ENCODE data around the gene PLCXD1. TPM values are rescaled to one million over a fixed set of nuclear protein-coding genes. Genes with fewer than 3 reads are reported as not detected.

PLCXD1 gene
- total and polyA plus RNA-seq, 4 donors, result 13.4 to 41.5 (median 28.2) TPM

DNA sequence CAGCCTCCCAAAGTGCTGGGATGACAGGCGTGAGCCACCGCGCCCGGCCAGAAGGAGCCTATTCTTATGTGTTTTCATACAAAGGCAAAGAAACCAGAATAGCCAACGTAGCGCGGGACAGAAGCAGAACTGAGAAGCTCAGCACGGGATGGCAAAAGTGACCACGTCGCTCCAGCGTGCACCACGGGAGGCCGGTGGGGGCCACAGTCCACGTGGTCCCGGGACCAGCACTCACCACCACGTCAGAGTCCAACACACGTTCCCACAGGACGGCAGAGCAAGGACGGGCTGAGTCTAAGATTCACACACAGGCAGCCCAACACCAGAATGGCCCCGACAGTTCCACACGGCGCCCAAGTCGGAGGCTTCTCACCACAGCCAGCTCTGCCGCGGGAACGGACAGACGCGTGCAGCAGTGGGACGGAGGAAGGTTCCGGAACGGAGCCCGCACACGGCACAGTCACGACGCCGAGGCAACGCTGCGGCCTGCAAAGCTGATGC, 56.2 kb downstream of the PLCXD1 start:
- Histone ChIP-seq H3K27ac (ENCODE audit: low read depth in 1 of 2, low read length in 1 of 2) (no peak overlapping the region), H3K9me3 (ENCODE audit: control insufficient read depth in 4 of 4, insufficient read depth in 3 of 4, low read length in 3 of 4) (peaks cover 0 to 6% (median 0%) of the 10 kb centered on the region in 4 donors), H3K4me3 (no peak overlapping the region), H3K36me3 (ENCODE audit: control insufficient read depth in 4 of 4, insufficient read depth in 4 of 4, low read length in 4 of 4) (peaks cover 4 to 44% (median 23%) of the 10 kb centered on the region in 4 donors), H3K9ac (ENCODE audit: insufficient read depth in 1 of 2, low read length in 2 of 2) (no peak overlapping the region), H3K27me3 (ENCODE audit: control insufficient read depth in 3 of 3, insufficient read depth in 3 of 3, low read length in 2 of 3) (no peaks in the 10 kb centered on the region), H3K4me1 (ENCODE audit: control insufficient read depth in 5 of 5, insufficient read depth in 5 of 5, low read length in 5 of 5) (no peaks in the 10 kb centered on the region)
- no peak for ATAC-seq (ENCODE audit: insufficient read depth, low FRiP score)
- 88% methylated on average over 38 of the region's 38 CpGs for WGBS, 2 donors
- TF ChIP-seq, protein P1, sequence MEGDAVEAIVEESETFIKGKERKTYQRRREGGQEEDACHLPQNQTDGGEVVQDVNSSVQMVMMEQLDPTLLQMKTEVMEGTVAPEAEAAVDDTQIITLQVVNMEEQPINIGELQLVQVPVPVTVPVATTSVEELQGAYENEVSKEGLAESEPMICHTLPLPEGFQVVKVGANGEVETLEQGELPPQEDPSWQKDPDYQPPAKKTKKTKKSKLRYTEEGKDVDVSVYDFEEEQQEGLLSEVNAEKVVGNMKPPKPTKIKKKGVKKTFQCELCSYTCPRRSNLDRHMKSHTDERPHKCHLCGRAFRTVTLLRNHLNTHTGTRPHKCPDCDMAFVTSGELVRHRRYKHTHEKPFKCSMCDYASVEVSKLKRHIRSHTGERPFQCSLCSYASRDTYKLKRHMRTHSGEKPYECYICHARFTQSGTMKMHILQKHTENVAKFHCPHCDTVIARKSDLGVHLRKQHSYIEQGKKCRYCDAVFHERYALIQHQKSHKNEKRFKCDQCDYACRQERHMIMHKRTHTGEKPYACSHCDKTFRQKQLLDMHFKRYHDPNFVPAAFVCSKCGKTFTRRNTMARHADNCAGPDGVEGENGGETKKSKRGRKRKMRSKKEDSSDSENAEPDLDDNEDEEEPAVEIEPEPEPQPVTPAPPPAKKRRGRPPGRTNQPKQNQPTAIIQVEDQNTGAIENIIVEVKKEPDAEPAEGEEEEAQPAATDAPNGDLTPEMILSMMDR (IDR thresholded peaks at IDR 0.05; ENCODE audit: control extremely low read depth, extremely low read depth), result no peak
- DNase-seq, result no peak

DNA sequence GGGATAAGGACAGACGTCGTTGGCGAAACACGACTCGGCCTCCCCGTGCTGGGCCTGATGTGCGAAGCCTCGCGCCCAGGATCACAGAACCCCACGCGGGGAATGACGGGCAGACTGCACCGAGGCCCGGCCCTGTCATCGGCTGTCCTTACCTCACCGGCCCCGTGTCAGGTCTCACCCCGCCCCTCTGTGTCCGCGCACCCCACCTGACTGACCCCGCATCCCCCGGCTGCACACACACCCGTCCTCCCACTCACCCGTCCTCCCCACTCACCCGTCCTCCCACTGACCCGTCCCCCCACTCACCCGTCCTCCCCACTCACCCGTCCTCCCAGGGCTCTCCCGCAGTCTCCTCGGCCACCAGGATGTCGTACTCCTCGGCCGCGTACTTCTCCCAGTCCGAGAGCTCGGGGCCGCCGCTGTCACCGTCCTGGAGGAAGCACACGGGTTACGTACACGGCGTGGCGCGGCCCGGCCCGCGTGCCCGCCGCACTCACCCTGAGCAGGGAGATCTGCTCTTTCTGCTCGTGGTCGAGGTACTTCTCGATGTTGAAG, 57.2 kb downstream of the PLCXD1 start:
- 93% methylated on average over 53 of the region's 53 CpGs for WGBS, 2 donors
- TF ChIP-seq, protein P1 (IDR thresholded peaks at IDR 0.05; ENCODE audit: control extremely low read depth, extremely low read depth), result no peak
- DNase-seq, result no peak

DNA sequence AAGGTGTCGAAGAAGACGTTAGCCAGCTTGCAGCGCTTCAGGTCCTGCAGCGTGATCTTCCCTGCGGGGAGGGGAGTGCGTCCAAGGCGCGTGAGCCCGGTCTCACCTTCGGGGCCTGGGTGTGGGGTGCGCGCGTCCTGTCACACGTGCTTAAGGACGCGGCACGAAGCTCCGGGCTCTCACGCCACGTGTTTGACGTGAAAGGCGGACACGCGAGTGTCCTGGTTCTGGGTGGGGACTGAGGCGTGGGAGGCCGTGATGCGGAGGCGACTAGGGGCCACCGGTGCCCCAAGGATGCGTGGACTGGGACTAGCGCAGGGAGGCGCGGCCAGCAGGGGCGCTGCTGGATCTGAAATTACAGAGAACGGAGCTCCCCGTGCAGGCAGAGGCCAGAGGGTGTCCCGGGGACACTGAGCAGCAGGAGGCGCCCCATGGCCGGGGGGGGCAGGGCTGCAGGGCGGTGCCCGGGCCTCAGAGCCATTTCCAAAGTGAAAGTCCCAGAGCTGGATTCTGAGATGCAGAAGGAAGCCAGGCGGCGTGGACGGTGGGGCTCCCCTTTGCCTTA, 57.7 kb downstream of the PLCXD1 start:
- Histone ChIP-seq H3K27me3 (ENCODE audit: control insufficient read depth in 3 of 3, insufficient read depth in 3 of 3, low read length in 2 of 3) (no peaks in the 10 kb centered on the region), H3K9ac (ENCODE audit: insufficient read depth in 1 of 2, low read length in 2 of 2) (no peak overlapping the region), H3K4me1 (ENCODE audit: control insufficient read depth in 5 of 5, insufficient read depth in 5 of 5, low read length in 5 of 5) (no peaks in the 10 kb centered on the region), H3K4me3 (no peak overlapping the region), H3K27ac (ENCODE audit: low read depth in 1 of 2, low read length in 1 of 2) (no peak overlapping the region), H3K36me3 (ENCODE audit: control insufficient read depth in 4 of 4, insufficient read depth in 4 of 4, low read length in 4 of 4) (peaks cover 0 to 44% (median 18%) of the 10 kb centered on the region in 4 donors), H3K9me3 (ENCODE audit: control insufficient read depth in 4 of 4, insufficient read depth in 3 of 4, low read length in 3 of 4) (peaks cover 0 to 6% (median 0%) of the 10 kb centered on the region in 4 donors)
- 97% methylated on average over 44 of the region's 44 CpGs for WGBS, 2 donors
- DNase-seq, result no peak
- TF ChIP-seq, protein P1 (IDR thresholded peaks at IDR 0.05; ENCODE audit: control extremely low read depth, extremely low read depth), result no peak
- ATAC-seq (ENCODE audit: insufficient read depth, low FRiP score), result no peak

More for the DNA sequence above, 57.2 kb downstream of the PLCXD1 start:
- no peak overlapping the region for H3K27ac ChIP-seq (ENCODE audit: low read depth in 1 of 2, low read length in 1 of 2)
- no peaks in the 10 kb centered on the region for H3K4me1 ChIP-seq (ENCODE audit: control insufficient read depth in 5 of 5, insufficient read depth in 5 of 5, low read length in 5 of 5)
- ATAC-seq (ENCODE audit: insufficient read depth, low FRiP score), result no peak
- H3K9me3 ChIP-seq (ENCODE audit: control insufficient read depth in 4 of 4, insufficient read depth in 3 of 4, low read length in 3 of 4), result peaks cover 0 to 6% (median 0%) of the 10 kb centered on the region in 4 donors
- H3K27me3 ChIP-seq (ENCODE audit: control insufficient read depth in 3 of 3, insufficient read depth in 3 of 3, low read length in 2 of 3), result no peaks in the 10 kb centered on the region
- no peak overlapping the region for H3K4me3 ChIP-seq
- peaks cover 0 to 44% (median 21%) of the 10 kb centered on the region in 4 donors for H3K36me3 ChIP-seq (ENCODE audit: control insufficient read depth in 4 of 4, insufficient read depth in 4 of 4, low read length in 4 of 4)
- H3K9ac ChIP-seq (ENCODE audit: insufficient read depth in 1 of 2, low read length in 2 of 2), result no peak overlapping the region
